ENCODE results near the gene NARS2. TPM values are rescaled to one million over a fixed set of nuclear protein-coding genes. Genes with fewer than 3 reads are reported as not detected.

The NARS2 gene
- polyA plus RNA-seq, 2 donors: 8.3 to 17.2 TPM

- no peaks in the 10 kb centered on the region for H3K4me1 ChIP-seq (ENCODE audit: control insufficient read depth in 2 of 2, insufficient read depth in 2 of 2, low read length in 1 of 2)
- no peaks in the 10 kb centered on the region for H3K36me3 ChIP-seq (ENCODE audit: control insufficient read depth in 2 of 2, insufficient read depth in 2 of 2, low read length in 1 of 2)
- H3K27ac ChIP-seq (ENCODE audit: low read depth in 2 of 2, low read length in 1 of 2): no peak overlapping the region
- no peak overlapping the region for H3K4me3 ChIP-seq (ENCODE audit: low read depth in 1 of 2, low read length in 2 of 2)
- WGBS, 2 donors: 78 to 89% methylated on average over 3 of the region's 3 CpGs
- H3K27me3 ChIP-seq (ENCODE audit: control insufficient read depth in 1 of 2, insufficient read depth in 2 of 2, low read length in 2 of 2): no peaks in the 10 kb centered on the region
- no peaks in the 10 kb centered on the region for H3K9me3 ChIP-seq (ENCODE audit: control insufficient read depth in 2 of 2, insufficient read depth in 1 of 2, low read depth in 1 of 2, low read length in 1 of 2)
These were observed 174.0 kb downstream of the NARS2 start for GRCh38 chr11:78400702-78401101.

- H3K9me3 ChIP-seq (ENCODE audit: control insufficient read depth in 2 of 2, insufficient read depth in 1 of 2, low read depth in 1 of 2, low read length in 1 of 2): no peaks in the 10 kb centered on the region
- no peak overlapping the region for H3K27ac ChIP-seq (ENCODE audit: low read depth in 2 of 2, low read length in 1 of 2)
- H3K36me3 ChIP-seq (ENCODE audit: control insufficient read depth in 2 of 2, insufficient read depth in 2 of 2, low read length in 1 of 2): no peaks in the 10 kb centered on the region
- H3K4me1 ChIP-seq (ENCODE audit: control insufficient read depth in 2 of 2, insufficient read depth in 2 of 2, low read length in 1 of 2): no peaks in the 10 kb centered on the region
- no peaks in the 10 kb centered on the region for H3K27me3 ChIP-seq (ENCODE audit: control insufficient read depth in 1 of 2, insufficient read depth in 2 of 2, low read length in 2 of 2)
- 93 to 98% methylated on average over 1 of the region's 1 CpG for WGBS, 2 donors
- H3K4me3 ChIP-seq (ENCODE audit: low read depth in 1 of 2, low read length in 2 of 2): no peak overlapping the region
These were observed 174.5 kb downstream of the NARS2 start for GRCh38 chr11:78400116-78400515.

GRCh38 chr11:78399136-78399535 lies 175.5 kb downstream of the NARS2 start:
- H3K27me3 ChIP-seq (ENCODE audit: control insufficient read depth in 1 of 2, insufficient read depth in 2 of 2, low read length in 2 of 2): no peaks in the 10 kb centered on the region
- no peaks in the 10 kb centered on the region for H3K4me1 ChIP-seq (ENCODE audit: control insufficient read depth in 2 of 2, insufficient read depth in 2 of 2, low read length in 1 of 2)
- H3K27ac ChIP-seq (ENCODE audit: low read depth in 2 of 2, low read length in 1 of 2): no peak overlapping the region
- no peaks in the 10 kb centered on the region for H3K36me3 ChIP-seq (ENCODE audit: control insufficient read depth in 2 of 2, insufficient read depth in 2 of 2, low read length in 1 of 2)
- no peaks in the 10 kb centered on the region for H3K9me3 ChIP-seq (ENCODE audit: control insufficient read depth in 2 of 2, insufficient read depth in 1 of 2, low read depth in 1 of 2, low read length in 1 of 2)
- WGBS, 2 donors: 83 to 92% methylated on average over 4 of the region's 4 CpGs
- H3K4me3 ChIP-seq (ENCODE audit: low read depth in 1 of 2, low read length in 2 of 2): no peak overlapping the region

- 76 to 80% methylated on average over 1 of the region's 1 CpG for WGBS, 2 donors
- H3K4me1 ChIP-seq (ENCODE audit: control insufficient read depth in 2 of 2, insufficient read depth in 2 of 2, low read length in 1 of 2): no peaks in the 10 kb centered on the region
- H3K36me3 ChIP-seq (ENCODE audit: control insufficient read depth in 2 of 2, insufficient read depth in 2 of 2, low read length in 1 of 2): no peaks in the 10 kb centered on the region
- H3K27ac ChIP-seq (ENCODE audit: low read depth in 2 of 2, low read length in 1 of 2): no peak overlapping the region
- H3K4me3 ChIP-seq (ENCODE audit: low read depth in 1 of 2, low read length in 2 of 2): no peak overlapping the region
- no peaks in the 10 kb centered on the region for H3K9me3 ChIP-seq (ENCODE audit: control insufficient read depth in 2 of 2, insufficient read depth in 1 of 2, low read depth in 1 of 2, low read length in 1 of 2)
- no peaks in the 10 kb centered on the region for H3K27me3 ChIP-seq (ENCODE audit: control insufficient read depth in 1 of 2, insufficient read depth in 2 of 2, low read length in 2 of 2)
These were observed 175.9 kb downstream of the NARS2 start for GRCh38 chr11:78398715-78399114.

GRCh38 chr11:78397398-78397797 lies 177.3 kb downstream of the NARS2 start:
- 78 to 83% methylated on average over 3 of the region's 3 CpGs for WGBS, 2 donors
- Histone ChIP-seq H3K36me3 (ENCODE audit: control insufficient read depth in 2 of 2, insufficient read depth in 2 of 2, low read length in 1 of 2) (no peaks in the 10 kb centered on the region), H3K27ac (ENCODE audit: low read depth in 2 of 2, low read length in 1 of 2) (no peak overlapping the region), H3K27me3 (ENCODE audit: control insufficient read depth in 1 of 2, insufficient read depth in 2 of 2, low read length in 2 of 2) (no peaks in the 10 kb centered on the region), H3K9me3 (ENCODE audit: control insufficient read depth in 2 of 2, insufficient read depth in 1 of 2, low read depth in 1 of 2, low read length in 1 of 2) (no peaks in the 10 kb centered on the region), H3K4me3 (ENCODE audit: low read depth in 1 of 2, low read length in 2 of 2) (no peak overlapping the region), H3K4me1 (ENCODE audit: control insufficient read depth in 2 of 2, insufficient read depth in 2 of 2, low read length in 1 of 2) (no peaks in the 10 kb centered on the region)

GRCh38 chr11:78395597-78395996 lies 179.1 kb downstream of the NARS2 start:
- Histone ChIP-seq H3K36me3 (ENCODE audit: control insufficient read depth in 2 of 2, insufficient read depth in 2 of 2, low read length in 1 of 2) (no peaks in the 10 kb centered on the region), H3K27ac (ENCODE audit: low read depth in 2 of 2, low read length in 1 of 2) (no peak overlapping the region), H3K27me3 (ENCODE audit: control insufficient read depth in 1 of 2, insufficient read depth in 2 of 2, low read length in 2 of 2) (no peaks in the 10 kb centered on the region), H3K4me1 (ENCODE audit: control insufficient read depth in 2 of 2, insufficient read depth in 2 of 2, low read length in 1 of 2) (no peaks in the 10 kb centered on the region), H3K4me3 (ENCODE audit: low read depth in 1 of 2, low read length in 2 of 2) (no peak overlapping the region), H3K9me3 (ENCODE audit: control insufficient read depth in 2 of 2, insufficient read depth in 1 of 2, low read depth in 1 of 2, low read length in 1 of 2) (no peaks in the 10 kb centered on the region)
- 92 to 96% methylated on average over 1 of the region's 1 CpG for WGBS, 2 donors

- no peaks in the 10 kb centered on the region for H3K36me3 ChIP-seq (ENCODE audit: control insufficient read depth in 2 of 2, insufficient read depth in 2 of 2, low read length in 1 of 2)
- 71 to 77% methylated on average over 2 of the region's 2 CpGs for WGBS, 2 donors
- H3K4me3 ChIP-seq (ENCODE audit: low read depth in 1 of 2, low read length in 2 of 2): no peak overlapping the region
- no peak overlapping the region for H3K27ac ChIP-seq (ENCODE audit: low read depth in 2 of 2, low read length in 1 of 2)
- no peaks in the 10 kb centered on the region for H3K4me1 ChIP-seq (ENCODE audit: control insufficient read depth in 2 of 2, insufficient read depth in 2 of 2, low read length in 1 of 2)
- H3K27me3 ChIP-seq (ENCODE audit: control insufficient read depth in 1 of 2, insufficient read depth in 2 of 2, low read length in 2 of 2): no peaks in the 10 kb centered on the region
- no peaks in the 10 kb centered on the region for H3K9me3 ChIP-seq (ENCODE audit: control insufficient read depth in 2 of 2, insufficient read depth in 1 of 2, low read depth in 1 of 2, low read length in 1 of 2)
These were observed 181.8 kb downstream of the NARS2 start for GRCh38 chr11:78392854-78393253.

- H3K4me1 ChIP-seq (ENCODE audit: control insufficient read depth in 2 of 2, insufficient read depth in 2 of 2, low read length in 1 of 2): no peaks in the 10 kb centered on the region
- no peaks in the 10 kb centered on the region for H3K9me3 ChIP-seq (ENCODE audit: control insufficient read depth in 2 of 2, insufficient read depth in 1 of 2, low read depth in 1 of 2, low read length in 1 of 2)
- no peak overlapping the region for H3K27ac ChIP-seq (ENCODE audit: low read depth in 2 of 2, low read length in 1 of 2)
- 100% methylated on average over 1 of the region's 1 CpG for WGBS, 2 donors
- H3K27me3 ChIP-seq (ENCODE audit: control insufficient read depth in 1 of 2, insufficient read depth in 2 of 2, low read length in 2 of 2): no peaks in the 10 kb centered on the region
- no peak overlapping the region for H3K4me3 ChIP-seq (ENCODE audit: low read depth in 1 of 2, low read length in 2 of 2)
- no peaks in the 10 kb centered on the region for H3K36me3 ChIP-seq (ENCODE audit: control insufficient read depth in 2 of 2, insufficient read depth in 2 of 2, low read length in 1 of 2)
These were observed 183.2 kb downstream of the NARS2 start for GRCh38 chr11:78391424-78391823.

GRCh38 chr11:78390809-78391208 lies 183.9 kb downstream of the NARS2 start:
- Histone ChIP-seq H3K36me3 (ENCODE audit: control insufficient read depth in 2 of 2, insufficient read depth in 2 of 2, low read length in 1 of 2) (no peaks in the 10 kb centered on the region), H3K27ac (ENCODE audit: low read depth in 2 of 2, low read length in 1 of 2) (no peak overlapping the region), H3K27me3 (ENCODE audit: control insufficient read depth in 1 of 2, insufficient read depth in 2 of 2, low read length in 2 of 2) (no peaks in the 10 kb centered on the region), H3K9me3 (ENCODE audit: control insufficient read depth in 2 of 2, insufficient read depth in 1 of 2, low read depth in 1 of 2, low read length in 1 of 2) (no peaks in the 10 kb centered on the region), H3K4me1 (ENCODE audit: control insufficient read depth in 2 of 2, insufficient read depth in 2 of 2, low read length in 1 of 2) (no peaks in the 10 kb centered on the region), H3K4me3 (ENCODE audit: low read depth in 1 of 2, low read length in 2 of 2) (no peak overlapping the region)
- 76 to 84% methylated on average over 5 of the region's 5 CpGs for WGBS, 2 donors

- H3K4me3 ChIP-seq (ENCODE audit: low read depth in 1 of 2, low read length in 2 of 2): no peak overlapping the region
- no peaks in the 10 kb centered on the region for H3K4me1 ChIP-seq (ENCODE audit: control insufficient read depth in 2 of 2, insufficient read depth in 2 of 2, low read length in 1 of 2)
- no peaks in the 10 kb centered on the region for H3K9me3 ChIP-seq (ENCODE audit: control insufficient read depth in 2 of 2, insufficient read depth in 1 of 2, low read depth in 1 of 2, low read length in 1 of 2)
- no peaks in the 10 kb centered on the region for H3K36me3 ChIP-seq (ENCODE audit: control insufficient read depth in 2 of 2, insufficient read depth in 2 of 2, low read length in 1 of 2)
- no peaks in the 10 kb centered on the region for H3K27me3 ChIP-seq (ENCODE audit: control insufficient read depth in 1 of 2, insufficient read depth in 2 of 2, low read length in 2 of 2)
- H3K27ac ChIP-seq (ENCODE audit: low read depth in 2 of 2, low read length in 1 of 2): no peak overlapping the region
- 81 to 83% methylated on average over 3 of the region's 3 CpGs for WGBS, 2 donors
These were observed 188.3 kb downstream of the NARS2 start for GRCh38 chr11:78386215-78386941.

All from esophagus (tissue), 2 donors.